Mesothelial cell of epicardium (in vitro differentiated cells): ENCODE measurements around the gene SRRT. TPM values are rescaled to one million over a fixed set of nuclear protein-coding genes. Genes with fewer than 3 reads are reported as not detected.
A peak's percentile ranks its signal among the peaks of the same experiment; 100 is the strongest.

Experiments used
- DNase-seq, 2 experiments: peaks; one replicate each; pipeline ENCODE4 v3.0.0; 2021; ENCODE audit warnings: low spot score in 2 of 2; ENCODE audit not compliant: unreplicated experiment in 2 of 2
- H3K27ac Mint-ChIP-seq: 2 replicates; pipeline ENCODE4 v1.8.0; 2021; ENCODE audit warnings: mixed read lengths
- H3K27me3 Mint-ChIP-seq: 2 replicates; pipeline ENCODE4 v1.8.0; 2021; ENCODE audit warnings: low read depth, mixed read lengths
- H3K36me3 Mint-ChIP-seq: 2 replicates; pipeline ENCODE4 v1.8.0; 2021; ENCODE audit warnings: mixed read lengths
- H3K4me1 Mint-ChIP-seq: 2 replicates; pipeline ENCODE4 v1.8.0; 2021; ENCODE audit warnings: mixed read lengths
- H3K4me3 Mint-ChIP-seq: 2 replicates; pipeline ENCODE4 v1.8.0; 2021; ENCODE audit warnings: mild to moderate bottlenecking, moderate library complexity, mixed read lengths
- H3K9me3 Mint-ChIP-seq: 2 replicates; pipeline ENCODE4 v1.8.0; 2021; ENCODE audit warnings: mixed read lengths
- total RNA-seq: library from RNA; stranded (reverse); gene quantifications from 3 replicates; pipeline ENCODE4 v1.2.1, GENCODE V29; 2021
- TF ChIP-seq, protein P1 (sequence below): fragments of 200-600 bp; sonication (generic); IDR thresholded peaks from one replicate; pipeline ENCODE4 v1.5.0; 2021; ENCODE audit warnings: antibody characterized with exemption; ENCODE audit not compliant: unreplicated experiment

Gene SRRT
- total RNA-seq, 1 donor from 2014 or later = 240 TPM

DNA sequence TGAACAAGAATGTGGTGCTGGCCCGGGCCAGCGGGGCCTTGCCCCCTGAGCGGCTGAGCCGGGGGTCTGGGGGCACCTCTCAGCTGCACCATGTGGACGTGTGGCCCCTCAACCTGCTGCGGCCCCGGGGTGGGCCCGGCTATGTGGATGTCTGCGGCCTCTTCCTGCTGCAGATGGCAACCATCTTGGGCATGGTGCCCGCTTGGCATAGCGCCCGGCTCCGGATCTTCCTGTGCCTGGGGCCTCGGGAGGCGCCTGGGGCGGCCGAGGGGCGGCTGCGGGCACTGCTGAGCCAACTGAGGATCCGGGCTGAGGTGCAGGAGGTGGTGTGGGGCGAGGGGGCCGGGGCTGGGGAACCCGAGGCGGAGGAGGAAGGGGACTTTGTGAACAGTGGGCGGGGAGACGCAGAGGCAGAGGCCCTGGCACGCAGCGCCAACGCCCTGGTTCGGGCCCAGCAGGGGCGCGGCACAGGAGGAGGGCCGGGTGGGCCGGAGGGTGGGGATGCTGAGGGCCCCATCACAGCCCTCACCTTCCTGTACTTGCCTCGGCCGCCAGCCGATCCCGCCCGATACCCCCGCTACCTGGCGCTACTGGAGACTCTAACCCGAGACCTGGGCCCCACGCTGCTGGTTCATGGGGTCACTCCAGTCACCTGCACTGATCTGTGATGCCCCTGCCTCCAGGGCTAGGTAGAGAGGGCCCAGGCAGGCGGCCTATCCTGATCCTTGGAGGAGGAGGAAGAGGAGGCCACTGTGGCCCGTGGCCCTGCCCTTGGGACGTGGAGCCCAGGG, 8.8 kb upstream of the SRRT start:
- peak overlapping the region; percentile 99 for H3K27ac Mint-ChIP-seq

DNA sequence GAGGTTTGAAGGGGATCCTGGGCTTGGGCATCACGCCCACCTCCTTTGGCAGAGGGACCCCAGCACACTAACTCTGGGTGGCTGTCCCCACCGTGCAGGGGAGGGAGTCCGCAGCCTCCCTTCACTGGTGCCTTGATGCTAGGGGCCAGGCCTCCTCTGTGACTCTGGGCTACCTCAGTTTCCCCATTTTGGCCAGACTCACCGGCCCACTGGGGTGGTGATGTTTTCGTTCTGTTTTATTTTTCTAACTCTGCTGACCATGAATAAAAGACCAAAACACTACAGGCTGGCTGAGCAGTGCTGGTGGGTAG, 8.2 kb upstream of the SRRT start:
- peak overlapping the region; percentile 95 for H3K4me3 Mint-ChIP-seq
- H3K27ac Mint-ChIP-seq = peak overlapping the region; percentile 99
- H3K4me1 Mint-ChIP-seq = peaks cover 12% of the 10 kb centered on the region
- peaks cover 15% of the 10 kb centered on the region for H3K36me3 Mint-ChIP-seq
- TF ChIP-seq, protein P1, sequence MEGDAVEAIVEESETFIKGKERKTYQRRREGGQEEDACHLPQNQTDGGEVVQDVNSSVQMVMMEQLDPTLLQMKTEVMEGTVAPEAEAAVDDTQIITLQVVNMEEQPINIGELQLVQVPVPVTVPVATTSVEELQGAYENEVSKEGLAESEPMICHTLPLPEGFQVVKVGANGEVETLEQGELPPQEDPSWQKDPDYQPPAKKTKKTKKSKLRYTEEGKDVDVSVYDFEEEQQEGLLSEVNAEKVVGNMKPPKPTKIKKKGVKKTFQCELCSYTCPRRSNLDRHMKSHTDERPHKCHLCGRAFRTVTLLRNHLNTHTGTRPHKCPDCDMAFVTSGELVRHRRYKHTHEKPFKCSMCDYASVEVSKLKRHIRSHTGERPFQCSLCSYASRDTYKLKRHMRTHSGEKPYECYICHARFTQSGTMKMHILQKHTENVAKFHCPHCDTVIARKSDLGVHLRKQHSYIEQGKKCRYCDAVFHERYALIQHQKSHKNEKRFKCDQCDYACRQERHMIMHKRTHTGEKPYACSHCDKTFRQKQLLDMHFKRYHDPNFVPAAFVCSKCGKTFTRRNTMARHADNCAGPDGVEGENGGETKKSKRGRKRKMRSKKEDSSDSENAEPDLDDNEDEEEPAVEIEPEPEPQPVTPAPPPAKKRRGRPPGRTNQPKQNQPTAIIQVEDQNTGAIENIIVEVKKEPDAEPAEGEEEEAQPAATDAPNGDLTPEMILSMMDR = no peak
- no peak for DNase-seq
- H3K27me3 Mint-ChIP-seq = no peaks in the 10 kb centered on the region
- no peaks in the 10 kb centered on the region for H3K9me3 Mint-ChIP-seq

More for the DNA sequence above, 8.8 kb upstream of the SRRT start:
- H3K4me3 Mint-ChIP-seq = peak overlapping the region; percentile 95
- TF ChIP-seq, protein P1 = no peak
- no peak for DNase-seq
- H3K9me3 Mint-ChIP-seq = no peaks in the 10 kb centered on the region
- peaks cover 10% of the 10 kb centered on the region for H3K36me3 Mint-ChIP-seq
- no peaks in the 10 kb centered on the region for H3K27me3 Mint-ChIP-seq
- peaks cover 12% of the 10 kb centered on the region for H3K4me1 Mint-ChIP-seq

- Mint-ChIP-seq H3K4me3 (peak within 1 kb of the TSS; percentile 95), H3K27me3 (no peaks in the 10 kb centered on the region), H3K4me1 (peaks cover 12% of the 10 kb centered on the region), H3K36me3 (peaks cover 16% of the 10 kb centered on the region), H3K27ac (peak within 1 kb of the TSS; percentile 99), H3K9me3 (no peaks in the 10 kb centered on the region)
- peak; percentile 78 to 88 for DNase-seq
- TF ChIP-seq, protein P1 = no peak
These were observed 7.7 kb upstream of the SRRT start, which contains the start of gene TRIP6 for GRCh38 chr7:100867040-100867775. Gene TRIP6, plus strand, starts transcription at chr7:100867387. Its CDS starts 111 bp downstream, at chr7:100867498.

DNA sequence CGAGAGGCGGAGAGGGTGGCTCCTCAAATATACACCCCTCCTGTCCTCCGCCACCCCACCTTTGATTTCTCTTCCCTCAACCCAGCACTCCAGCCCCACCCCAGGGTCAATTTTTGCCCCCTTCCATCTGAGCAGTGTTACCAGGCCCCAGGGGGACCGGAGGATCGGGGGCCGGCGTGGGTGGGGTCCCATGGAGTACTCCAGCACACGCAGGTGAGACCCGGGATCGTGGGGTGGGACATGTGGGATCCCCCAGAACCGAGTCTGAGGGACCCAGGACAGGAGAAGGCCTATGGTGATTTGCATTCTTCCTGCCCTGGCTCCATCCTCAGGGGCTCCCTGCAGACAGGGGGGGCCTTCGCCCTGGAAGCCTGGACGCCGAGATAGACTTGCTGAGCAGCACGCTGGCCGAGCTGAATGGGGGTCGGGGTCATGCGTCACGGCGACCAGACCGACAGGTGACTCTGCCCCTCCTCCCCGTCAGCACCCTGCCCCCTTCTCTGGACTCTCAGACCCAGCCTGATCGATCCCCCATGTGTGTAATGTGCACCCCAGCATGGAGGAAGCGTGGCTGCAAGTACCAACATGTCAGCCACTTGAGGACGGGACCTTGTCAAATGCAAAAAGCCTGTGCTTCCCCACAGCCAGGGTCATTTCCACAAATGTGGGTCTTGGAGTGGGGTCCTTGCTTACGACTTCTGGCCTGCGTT, 7.0 kb upstream of the SRRT start:
- Mint-ChIP-seq H3K27me3 (no peaks in the 10 kb centered on the region), H3K36me3 (peaks cover 16% of the 10 kb centered on the region), H3K4me3 (peak overlapping the region; percentile 95), H3K4me1 (peaks cover 12% of the 10 kb centered on the region), H3K27ac (peak overlapping the region; percentile 94), H3K9me3 (no peaks in the 10 kb centered on the region)
- TF ChIP-seq, protein P1 = no peak
- no peak for DNase-seq

DNA sequence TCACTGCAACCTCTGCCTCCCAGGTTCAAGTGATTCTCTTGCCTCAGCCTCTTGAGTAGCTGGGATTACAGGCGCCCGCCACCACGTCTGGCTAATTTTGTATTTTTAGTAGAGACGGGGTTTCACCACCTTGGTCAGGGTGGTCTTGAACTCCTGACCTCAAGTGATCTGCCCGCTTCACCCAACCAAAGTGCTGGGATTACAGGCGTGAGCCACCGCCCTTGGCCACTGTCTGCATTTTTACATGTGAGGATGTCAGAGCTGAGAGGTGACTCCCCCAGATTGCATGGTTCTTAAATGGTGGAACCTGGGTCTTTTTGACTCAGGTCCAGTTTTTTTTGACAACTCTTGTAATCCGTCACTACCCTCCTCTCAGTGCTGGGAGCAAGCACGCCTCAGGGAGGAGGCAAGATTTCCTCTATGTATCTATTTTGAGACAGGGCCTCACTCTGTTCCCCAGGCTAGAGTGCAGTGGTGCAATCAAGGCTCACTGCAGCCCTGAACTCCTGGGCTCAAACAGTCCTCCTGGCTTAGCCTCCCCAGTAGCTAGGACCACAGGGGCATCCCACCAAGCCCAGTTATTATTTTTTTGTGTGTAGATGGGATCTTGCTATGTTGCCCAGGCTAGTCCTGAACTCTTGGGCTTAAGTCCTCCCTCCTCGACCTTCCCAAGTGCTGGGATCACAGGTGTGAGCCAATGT, 1.2 kb upstream of the SRRT start:
- DNase-seq = no peak
- H3K27ac Mint-ChIP-seq = peak overlapping the region; percentile 99
- peaks cover 39% of the 10 kb centered on the region for H3K4me1 Mint-ChIP-seq
- no peaks in the 10 kb centered on the region for H3K27me3 Mint-ChIP-seq
- H3K9me3 Mint-ChIP-seq = no peaks in the 10 kb centered on the region
- TF ChIP-seq, protein P1 = no peak
- peaks cover 25% of the 10 kb centered on the region for H3K36me3 Mint-ChIP-seq
- peak overlapping the region; percentile 99 for H3K4me3 Mint-ChIP-seq
